Muscle of leg (tissue), 11 donors: Measurements from ENCODE around the gene ZMYM4. TPM values are rescaled to one million over a fixed set of nuclear protein-coding genes. Genes with fewer than 3 reads are reported as not detected.
A peak's percentile ranks its signal among the peaks of the same experiment; 100 is the strongest.

ENCODE experiments used
- DNase-seq: peaks from one replicate; pipeline ENCODE4 v3.0.0; 2013
- H3K27ac ChIP-seq: one replicate; pipeline ENCODE4 v1.5.1; 2013; ENCODE audit warnings: mild to moderate bottlenecking, low read length, control low read depth
- H3K27me3 ChIP-seq: one replicate; pipeline ENCODE4 v1.6.1; 2013; ENCODE audit warnings: low read length; ENCODE audit not compliant: control insufficient read depth, insufficient read depth
- H3K36me3 ChIP-seq: one replicate; pipeline ENCODE4 v1.6.1; 2013; ENCODE audit warnings: low read length; ENCODE audit not compliant: control insufficient read depth, insufficient read depth
- H3K4me1 ChIP-seq: one replicate; pipeline ENCODE4 v1.6.1; 2013; ENCODE audit warnings: low read length; ENCODE audit not compliant: control insufficient read depth, insufficient read depth
- H3K4me3 ChIP-seq: one replicate; pipeline ENCODE4 v1.5.1; 2013; ENCODE audit warnings: low read length, control low read depth
- H3K9me3 ChIP-seq: replicated peaks from 2 replicates; pipeline ENCODE4 v1.6.1; 2013; ENCODE audit warnings: low read depth, low read length; ENCODE audit not compliant: control insufficient read depth
- WGBS: methylation state at CpG from one replicate; pipeline ENCODE4 v1.1.5; 2013; ENCODE audit warnings: missing lambda C conversion rate; ENCODE audit not compliant: insufficient coverage; 5-methylcytosine and 5-hydroxymethylcytosine counted together
- polyA plus RNA-seq, 8 donors: library from polyadenylated mRNA; unstranded; fragments of 120-200 nt; gene quantifications; one replicate each; pipeline versions ENCODE4 v1.2.1 to v1.2.3, GENCODE V29; 2013; ENCODE audit warnings: inconsistent platforms in 1 of 8, low replicate concordance in 1 of 8; ENCODE audit not compliant: insufficient read length in 8 of 8, insufficient read depth in 1 of 8
- total RNA-seq: library from RNA; stranded (reverse); fragments of 120-200 nt; gene quantifications from one replicate; pipeline ENCODE4 v1.2.4, GENCODE V29; 2013

The ZMYM4 gene
- total and polyA plus RNA-seq, 9 donors = 27.9 to 43.6 (median 37.7) TPM

- Histone ChIP-seq H3K4me3 (no peak overlapping the region), H3K27ac (no peak overlapping the region), H3K9me3 (no peaks in the 10 kb centered on the region), H3K4me1 (no peaks in the 10 kb centered on the region), H3K27me3 (no peaks in the 10 kb centered on the region), H3K36me3 (peaks cover 83% of the 10 kb centered on the region)
- peak; percentile 19 for DNase-seq
- 57% methylated on average over 3 of the region's 5 CpGs for WGBS
Observed at GRCh38 chr1:35443768-35444518, 175.4 kb downstream of the ZMYM4 start.

GRCh38 chr1:35444519-35444774 is 175.9 kb downstream of the ZMYM4 start:
- H3K4me3 ChIP-seq = no peak overlapping the region
- H3K27ac ChIP-seq = no peak overlapping the region
- H3K4me1 ChIP-seq = no peaks in the 10 kb centered on the region
- H3K9me3 ChIP-seq = no peaks in the 10 kb centered on the region
- H3K27me3 ChIP-seq = no peaks in the 10 kb centered on the region
- peaks cover 83% of the 10 kb centered on the region for H3K36me3 ChIP-seq
- no peak for DNase-seq

GRCh38 chr1:35447278-35447677 is 178.8 kb downstream of the ZMYM4 start:
- Histone ChIP-seq H3K36me3 (peaks cover 81% of the 10 kb centered on the region), H3K27ac (no peak overlapping the region), H3K4me3 (no peak overlapping the region), H3K4me1 (peaks cover 10% of the 10 kb centered on the region), H3K27me3 (no peaks in the 10 kb centered on the region), H3K9me3 (no peaks in the 10 kb centered on the region)
- DNase-seq = no peak

- H3K27ac ChIP-seq = no peak overlapping the region
- peaks cover 10% of the 10 kb centered on the region for H3K4me1 ChIP-seq
Observed at GRCh38 chr1:35448344-35448801, 179.9 kb downstream of the ZMYM4 start.

GRCh38 chr1:35449334-35450008 is 181.0 kb downstream of the ZMYM4 start:
- no peaks in the 10 kb centered on the region for H3K27me3 ChIP-seq
- DNase-seq = no peak
- no peak overlapping the region for H3K4me3 ChIP-seq
- peaks cover 73% of the 10 kb centered on the region for H3K36me3 ChIP-seq
- H3K4me1 ChIP-seq = peaks cover 10% of the 10 kb centered on the region
- no peaks in the 10 kb centered on the region for H3K9me3 ChIP-seq
- no peak overlapping the region for H3K27ac ChIP-seq
- 89% methylated on average over 5 of the region's 7 CpGs for WGBS

More at GRCh38 chr1:35448344-35448801, 179.9 kb downstream of the ZMYM4 start:
- Histone ChIP-seq H3K4me3 (no peak overlapping the region), H3K36me3 (peaks cover 73% of the 10 kb centered on the region), H3K27me3 (no peaks in the 10 kb centered on the region), H3K9me3 (no peaks in the 10 kb centered on the region)
- no peak for DNase-seq
- WGBS = 86% methylated on average over 1 of the region's 3 CpGs

- no peaks in the 10 kb centered on the region for H3K9me3 ChIP-seq
- DNase-seq = peak; percentile 86
- no peak overlapping the region for H3K4me3 ChIP-seq
- H3K27me3 ChIP-seq = no peaks in the 10 kb centered on the region
- H3K36me3 ChIP-seq = peaks cover 73% of the 10 kb centered on the region
- H3K4me1 ChIP-seq = peaks cover 10% of the 10 kb centered on the region
- 0% methylated on average over 2 of the region's 3 CpGs for WGBS
- H3K27ac ChIP-seq = no peak overlapping the region
Observed at GRCh38 chr1:35451125-35451528, 182.6 kb downstream of the ZMYM4 start.

- peak overlapping the region; percentile 35 for H3K27ac ChIP-seq
- H3K4me1 ChIP-seq = peaks cover 10% of the 10 kb centered on the region
- peaks cover 65% of the 10 kb centered on the region for H3K36me3 ChIP-seq
- H3K27me3 ChIP-seq = no peaks in the 10 kb centered on the region
- H3K9me3 ChIP-seq = no peaks in the 10 kb centered on the region
- DNase-seq = peak; percentile 60
- WGBS = 0% methylated on average over 1 of the region's 1 CpG
- H3K4me3 ChIP-seq = no peak overlapping the region
Observed at GRCh38 chr1:35452106-35452774, 183.7 kb downstream of the ZMYM4 start.

GRCh38 chr1:35453031-35453430 is 184.5 kb downstream of the ZMYM4 start:
- 100% methylated on average over 1 of the region's 2 CpGs for WGBS
- Histone ChIP-seq H3K9me3 (no peaks in the 10 kb centered on the region), H3K27me3 (no peaks in the 10 kb centered on the region), H3K27ac (no peak overlapping the region), H3K4me3 (no peak overlapping the region), H3K4me1 (peaks cover 10% of the 10 kb centered on the region), H3K36me3 (peaks cover 57% of the 10 kb centered on the region)
- DNase-seq = no peak

- H3K9me3 ChIP-seq = no peaks in the 10 kb centered on the region
- no peak for DNase-seq
- peaks cover 10% of the 10 kb centered on the region for H3K4me1 ChIP-seq
- H3K27me3 ChIP-seq = no peaks in the 10 kb centered on the region
- no CpG with 5 or more reads among the region's 4 CpGs for WGBS
- H3K27ac ChIP-seq = no peak overlapping the region
- H3K36me3 ChIP-seq = peaks cover 49% of the 10 kb centered on the region
- no peak overlapping the region for H3K4me3 ChIP-seq
Observed at GRCh38 chr1:35454176-35454575, 185.7 kb downstream of the ZMYM4 start.

GRCh38 chr1:35454616-35455015 is 186.1 kb downstream of the ZMYM4 start:
- no CpG with 5 or more reads among the region's 1 CpG for WGBS
- Histone ChIP-seq H3K4me1 (peaks cover 10% of the 10 kb centered on the region), H3K27ac (no peak overlapping the region), H3K36me3 (peaks cover 44% of the 10 kb centered on the region), H3K4me3 (no peak overlapping the region), H3K27me3 (no peaks in the 10 kb centered on the region), H3K9me3 (no peaks in the 10 kb centered on the region)
- DNase-seq = no peak
